Kidney epithelial cell (primary cell): ENCODE data around the gene BRD3. TPM values are rescaled to one million over a fixed set of nuclear protein-coding genes. Genes with fewer than 3 reads are reported as not detected.

Source experiments
- DNase-seq: peaks from one replicate; pipeline ENCODE4 v3.0.0-alpha.2; 2010; ENCODE audit warnings: low read depth
- H3K27me3 ChIP-seq: 2 replicates; pipeline ENCODE4 v1.6.0; 2011; ENCODE audit warnings: low read length; ENCODE audit not compliant: control insufficient read depth, insufficient read depth
- H3K36me3 ChIP-seq: 2 replicates; pipeline ENCODE4 v1.5.1; 2011; ENCODE audit warnings: low read length; ENCODE audit not compliant: control insufficient read depth, insufficient read depth
- H3K4me3 ChIP-seq: 2 replicates; pipeline ENCODE4 v1.5.1; 2011; ENCODE audit warnings: low read depth, mild to moderate bottlenecking, control low read depth, low read length
- total RNA-seq: library from RNA; depleted of rRNA; stranded (reverse); fragments of >200 nt; gene quantifications from 2 replicates; pipeline ENCODE4 v1.2.3, GENCODE V29; 2015
- TF ChIP-seq, protein P1 (sequence below): IDR thresholded peaks from 2 replicates; pipeline ENCODE4 v1.5.1; 2011; ENCODE audit warnings: mild to moderate bottlenecking, moderate library complexity, low read length, control low read depth, inconsistent platforms; ENCODE audit not compliant: insufficient read depth, poor library complexity, severe bottlenecking

Gene BRD3
- total RNA-seq, 1 donor from 2014 or later = 23.3 TPM

DNA sequence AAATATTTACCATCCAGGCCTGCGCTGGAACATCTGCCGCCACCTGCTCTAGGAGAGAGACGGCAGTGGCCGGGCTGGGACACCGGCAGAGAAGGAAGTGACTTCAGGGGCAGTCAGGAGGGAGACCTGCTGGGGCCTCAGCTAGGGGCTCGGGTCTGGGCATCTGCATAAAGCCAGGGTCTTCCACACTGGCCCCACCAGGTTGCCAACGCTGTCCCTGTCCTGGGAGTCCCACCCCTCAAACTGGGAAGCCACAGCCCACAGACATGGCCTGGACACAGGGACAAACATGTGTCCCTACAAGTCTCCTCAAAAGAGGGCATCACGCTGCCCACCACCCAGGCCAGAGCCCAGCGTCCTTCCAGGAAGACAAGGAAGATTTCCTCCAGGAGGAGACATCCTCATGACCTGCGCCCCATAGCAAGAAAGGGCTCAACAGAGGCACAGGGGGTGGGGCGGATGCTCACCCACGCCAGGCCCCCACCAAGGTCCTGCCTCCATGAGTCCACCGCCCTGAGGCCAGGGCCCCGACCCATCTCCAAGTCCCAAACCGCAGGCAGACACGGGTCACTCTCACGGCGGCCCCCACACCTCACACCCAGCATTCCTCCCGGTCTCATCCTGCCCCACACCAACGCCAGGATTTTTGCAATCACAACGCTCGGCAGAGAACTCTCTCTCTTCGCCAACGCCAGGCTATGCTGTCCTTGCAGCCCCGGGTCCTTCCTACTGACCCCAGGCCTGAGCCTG is 84.7 kb downstream of the BRD3 start:
- H3K27me3 ChIP-seq = no peaks in the 10 kb centered on the region
- H3K36me3 ChIP-seq = no peaks in the 10 kb centered on the region

DNA sequence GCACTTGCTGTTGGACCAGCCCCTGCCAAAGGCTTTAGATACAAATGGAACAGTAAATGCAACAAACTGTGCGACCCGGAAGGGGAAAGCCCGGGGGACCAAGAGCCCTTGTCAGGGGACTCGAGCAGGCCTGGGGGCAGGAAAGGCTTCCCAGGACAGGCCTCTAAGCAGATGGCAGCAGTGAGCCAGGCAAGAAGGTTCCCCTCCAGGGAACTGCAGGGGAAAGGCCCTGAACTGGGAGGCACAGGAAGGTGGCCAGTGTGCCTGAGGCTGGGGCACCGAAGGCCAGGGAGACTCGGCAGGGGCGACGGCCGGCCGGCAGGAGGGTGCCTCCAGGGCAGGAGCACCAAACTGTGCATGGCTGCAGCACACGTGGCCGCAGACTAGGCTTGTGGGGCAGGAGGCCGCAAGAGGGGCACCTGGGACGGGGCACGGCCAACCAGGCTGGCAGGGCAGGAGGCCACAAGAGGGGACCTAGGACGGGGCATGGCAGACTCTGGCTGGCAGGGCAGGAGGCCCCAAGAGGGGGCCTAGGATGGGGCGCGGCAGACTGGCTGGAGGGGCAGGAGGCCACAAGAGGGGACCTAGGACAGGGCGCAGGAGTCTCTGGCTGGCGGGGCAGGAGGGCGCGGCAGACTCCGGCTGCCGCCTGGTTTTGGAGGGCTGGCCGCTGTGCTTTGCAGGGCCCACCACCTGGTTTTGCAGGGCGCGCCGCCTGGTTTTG is 85.7 kb downstream of the BRD3 start:
- TF ChIP-seq, protein P1, sequence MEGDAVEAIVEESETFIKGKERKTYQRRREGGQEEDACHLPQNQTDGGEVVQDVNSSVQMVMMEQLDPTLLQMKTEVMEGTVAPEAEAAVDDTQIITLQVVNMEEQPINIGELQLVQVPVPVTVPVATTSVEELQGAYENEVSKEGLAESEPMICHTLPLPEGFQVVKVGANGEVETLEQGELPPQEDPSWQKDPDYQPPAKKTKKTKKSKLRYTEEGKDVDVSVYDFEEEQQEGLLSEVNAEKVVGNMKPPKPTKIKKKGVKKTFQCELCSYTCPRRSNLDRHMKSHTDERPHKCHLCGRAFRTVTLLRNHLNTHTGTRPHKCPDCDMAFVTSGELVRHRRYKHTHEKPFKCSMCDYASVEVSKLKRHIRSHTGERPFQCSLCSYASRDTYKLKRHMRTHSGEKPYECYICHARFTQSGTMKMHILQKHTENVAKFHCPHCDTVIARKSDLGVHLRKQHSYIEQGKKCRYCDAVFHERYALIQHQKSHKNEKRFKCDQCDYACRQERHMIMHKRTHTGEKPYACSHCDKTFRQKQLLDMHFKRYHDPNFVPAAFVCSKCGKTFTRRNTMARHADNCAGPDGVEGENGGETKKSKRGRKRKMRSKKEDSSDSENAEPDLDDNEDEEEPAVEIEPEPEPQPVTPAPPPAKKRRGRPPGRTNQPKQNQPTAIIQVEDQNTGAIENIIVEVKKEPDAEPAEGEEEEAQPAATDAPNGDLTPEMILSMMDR = no peak
- DNase-seq = no peak
- H3K4me3 ChIP-seq = no peak overlapping the region
- H3K27me3 ChIP-seq = no peaks in the 10 kb centered on the region
- H3K36me3 ChIP-seq = no peaks in the 10 kb centered on the region

More for the DNA sequence above, 84.7 kb downstream of the BRD3 start:
- TF ChIP-seq, protein P1 = no peak
- DNase-seq = no peak
- no peak overlapping the region for H3K4me3 ChIP-seq

DNA sequence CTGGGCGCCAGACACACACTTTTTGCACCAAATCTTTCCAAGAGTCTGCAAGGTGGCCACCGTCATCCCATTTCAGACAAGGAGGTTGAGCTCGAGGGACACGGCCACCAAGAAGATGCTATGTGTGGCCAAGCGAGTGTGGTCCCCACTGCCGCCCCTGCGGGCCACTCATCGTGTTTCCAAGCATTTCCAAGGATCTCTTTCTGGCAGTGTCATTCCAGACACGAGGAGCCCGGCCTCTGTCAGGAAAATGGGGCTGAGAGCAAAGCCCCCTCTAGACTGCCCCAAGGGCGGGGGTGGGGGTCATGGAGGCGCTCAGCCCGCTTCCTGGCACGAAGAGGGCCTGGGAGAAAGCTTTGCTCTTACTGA is 86.3 kb downstream of the BRD3 start:
- Histone ChIP-seq H3K36me3 (no peaks in the 10 kb centered on the region), H3K27me3 (no peaks in the 10 kb centered on the region), H3K4me3 (no peak overlapping the region)
- DNase-seq = no peak
- TF ChIP-seq, protein P1 = no peak

DNA sequence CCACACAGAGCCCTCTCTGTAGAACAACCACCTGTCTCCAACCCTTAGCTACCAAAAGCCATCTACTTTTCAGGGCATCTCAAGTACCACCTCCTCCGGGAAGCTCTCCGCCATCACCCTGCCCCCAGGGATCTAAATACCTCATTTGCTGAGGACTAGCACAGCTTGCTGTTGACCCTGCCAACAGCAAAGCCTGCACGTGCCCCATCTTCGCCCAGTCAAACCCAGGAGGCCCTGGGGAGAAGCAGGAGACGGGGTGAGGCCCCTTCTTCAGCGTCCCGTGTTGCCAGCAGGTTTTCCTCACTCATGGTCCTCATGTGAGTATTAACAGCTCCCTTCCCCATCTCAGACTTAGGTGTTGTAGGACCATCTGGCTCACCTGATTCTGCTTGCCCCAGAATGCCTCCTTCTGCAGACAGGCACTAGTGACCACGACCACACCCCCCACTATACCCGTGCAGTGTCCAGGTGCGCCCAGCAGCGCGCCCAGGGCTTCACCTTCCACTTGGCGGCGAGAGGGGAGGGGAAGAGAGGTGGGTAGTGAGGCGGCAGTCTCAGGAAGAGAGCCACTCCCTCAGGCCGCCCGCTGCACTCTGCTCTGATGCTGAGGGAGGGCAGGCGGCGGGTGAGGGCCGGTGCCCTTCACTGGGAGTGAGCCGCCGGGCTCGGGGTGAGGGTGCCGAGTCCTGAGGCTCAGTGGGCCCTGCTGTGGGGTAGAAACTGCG is 86.8 kb downstream of the BRD3 start:
- TF ChIP-seq, protein P1 = no peak
- DNase-seq = no peak
- Histone ChIP-seq H3K27me3 (no peaks in the 10 kb centered on the region), H3K36me3 (no peaks in the 10 kb centered on the region), H3K4me3 (no peak overlapping the region)

Other genes starting within 250 kb of the BRD3 start
- gene VAV2, start 75.7 kb downstream of the BRD3 start, total RNA-seq = 37.8 and 48.3 TPM in 2 replicates
- gene BRD3OS, start 42.5 kb downstream of the BRD3 start, total RNA-seq = 12.8 and 14.2 TPM in 2 replicates
- gene WDR5, start 68.1 kb upstream of the BRD3 start, total RNA-seq = 28.3 and 28.8 TPM in 2 replicates
- not detected in 2 replicates for gene RNU6ATAC, start 96.5 kb upstream of the BRD3 start, total RNA-seq